ENCODE data around the gene NUB1.

DNA sequence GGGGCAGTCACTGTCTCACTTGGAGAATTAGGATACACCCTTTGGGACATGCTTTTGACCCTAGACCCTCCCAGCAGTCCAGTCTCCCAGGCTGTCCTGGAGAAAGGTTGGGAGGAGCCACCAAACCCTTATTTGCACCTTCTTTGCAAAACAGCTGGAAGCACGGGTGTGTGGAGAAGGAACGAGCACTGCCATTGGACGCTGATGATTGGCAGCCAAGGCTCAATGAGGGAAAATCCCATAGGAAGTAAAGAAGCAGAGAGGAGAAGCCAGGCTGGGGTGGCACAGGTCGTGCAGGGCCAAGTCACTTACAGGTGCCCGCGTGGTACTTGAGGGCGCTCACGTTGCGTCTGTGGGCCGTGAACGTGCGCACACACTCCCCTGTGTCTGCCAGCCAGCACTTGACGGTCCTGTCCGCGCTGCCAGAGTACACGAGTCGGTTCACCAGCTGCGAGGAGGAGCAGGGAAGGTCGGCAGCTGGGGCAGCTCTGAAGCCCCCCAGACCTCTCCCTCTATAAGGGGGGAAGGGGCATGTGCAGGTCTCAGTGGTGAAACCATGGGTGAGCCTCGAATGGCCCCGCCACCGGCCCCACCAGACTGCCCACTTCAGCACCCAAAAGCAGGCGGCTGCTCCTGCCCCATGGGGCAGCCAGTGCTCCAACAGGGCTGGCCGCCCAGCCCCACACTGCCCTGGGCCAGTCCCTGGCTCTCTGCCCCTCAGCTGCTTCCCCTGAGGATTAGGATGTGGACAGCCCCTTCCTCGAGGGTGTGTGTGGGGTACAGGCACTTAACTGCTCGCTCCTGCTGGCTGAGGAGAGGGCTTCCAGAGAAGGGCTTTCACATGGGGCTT is 43.4 kb downstream of the NUB1 start:
- TF ChIP-seq, protein P1, sequence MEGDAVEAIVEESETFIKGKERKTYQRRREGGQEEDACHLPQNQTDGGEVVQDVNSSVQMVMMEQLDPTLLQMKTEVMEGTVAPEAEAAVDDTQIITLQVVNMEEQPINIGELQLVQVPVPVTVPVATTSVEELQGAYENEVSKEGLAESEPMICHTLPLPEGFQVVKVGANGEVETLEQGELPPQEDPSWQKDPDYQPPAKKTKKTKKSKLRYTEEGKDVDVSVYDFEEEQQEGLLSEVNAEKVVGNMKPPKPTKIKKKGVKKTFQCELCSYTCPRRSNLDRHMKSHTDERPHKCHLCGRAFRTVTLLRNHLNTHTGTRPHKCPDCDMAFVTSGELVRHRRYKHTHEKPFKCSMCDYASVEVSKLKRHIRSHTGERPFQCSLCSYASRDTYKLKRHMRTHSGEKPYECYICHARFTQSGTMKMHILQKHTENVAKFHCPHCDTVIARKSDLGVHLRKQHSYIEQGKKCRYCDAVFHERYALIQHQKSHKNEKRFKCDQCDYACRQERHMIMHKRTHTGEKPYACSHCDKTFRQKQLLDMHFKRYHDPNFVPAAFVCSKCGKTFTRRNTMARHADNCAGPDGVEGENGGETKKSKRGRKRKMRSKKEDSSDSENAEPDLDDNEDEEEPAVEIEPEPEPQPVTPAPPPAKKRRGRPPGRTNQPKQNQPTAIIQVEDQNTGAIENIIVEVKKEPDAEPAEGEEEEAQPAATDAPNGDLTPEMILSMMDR (IDR thresholded peaks at IDR 0.05) = no peak
- no peak for TF ChIP-seq EZH2 (IDR thresholded peaks at IDR 0.05)
- no peak for TF ChIP-seq EZH2phosphoT487 (IDR thresholded peaks at IDR 0.05)
